HCT116 (cell line): ENCODE measurements around the gene FANCM. TPM values are rescaled to one million over a fixed set of nuclear protein-coding genes. Genes with fewer than 3 reads are reported as not detected.

Source experiments
- ATAC-seq: fragments of 200-7000 bp; cut with Tn5 transposase; 2 replicates; pipeline ENCODE4 v1.9.1; 2020; ENCODE audit warnings: mild to moderate bottlenecking, moderate library complexity
- BruUV-seq: library from RNA; stranded (reverse); fragments of 400-500 nt; replicated peaks from 2 replicates; lab custom pipeline; 2021; lab: Mats Ljungman, UMichigan
- CTCF ChIA-PET: fragments of 300-600 bp; sonication (Branson Sonifier 250); formaldehyde crosslinking; loops from one replicate; lab custom pipeline; 2021; ENCODE audit warnings: antibody characterized with exemption; lab: Charles Lee
- POLR2A ChIA-PET: fragments of 300-600, 350-600 bp; sonication (Branson Sonifier 250); formaldehyde crosslinking; loops from one replicate; lab custom pipeline; 2021; ENCODE audit warnings: antibody characterized with exemption; lab: Charles Lee
- RAD21 ChIA-PET, 2 experiments: fragments of 300-600 bp; sonication (Branson Sonifier 250); formaldehyde crosslinking; loops; one replicate each; lab custom pipeline; 2023; ENCODE audit warnings: low total read pairs in 2 of 2; ENCODE audit not compliant: uncharacterized antibody in 2 of 2, unreplicated experiment in 2 of 2, low non-redundant PET in 1 of 2; lab: Charles Lee
- DNase-seq: peaks from one replicate; pipeline ENCODE4 v3.0.0-alpha.2; 2010; ENCODE audit warnings: low read depth, low spot score
- H2AFZ ChIP-seq: fragments of 200-600 bp; shearing (Covaris generic), sonication (generic); 2 replicates; pipeline ENCODE4 v1.6.1; 2017; ENCODE audit warnings: low read depth, mixed run types, mixed read lengths, antibody characterized with exemption, low read length; ENCODE audit not compliant: poor library complexity, severe bottlenecking
- H3K27ac ChIP-seq: 2 replicates; pipeline ENCODE4 v1.5.1; 2012; ENCODE audit warnings: low read depth, low read length
- H3K27me3 ChIP-seq: fragments of 200-600 bp; sonication (generic); 2 replicates; pipeline ENCODE4 v1.6.1; 2016; ENCODE audit warnings: mixed run types, low read length, mixed read lengths; ENCODE audit not compliant: insufficient read depth
- H3K36me3 ChIP-seq, 2 experiments: fragments of 200-500 bp in 1 of 2; fragments of 200-600 bp in 1 of 2; sonication (Bioruptor generic) in 1 of 2; sonication (generic) in 1 of 2; 2 replicates each; pipeline versions ENCODE4 v1.5.1 to v1.6.1; 2014 to 2016; ENCODE audit warnings: low read length in 2 of 2, inconsistent platforms in 1 of 2, mixed read lengths in 1 of 2, mixed run types in 1 of 2; ENCODE audit not compliant: insufficient read depth in 2 of 2, control insufficient read depth in 1 of 2
- H3K4me1 ChIP-seq, 2 experiments: fragments of 200-600 bp in 1 of 2; sonication (generic) in 1 of 2; 2 replicates each; pipeline versions ENCODE4 v1.5.1 to v1.6.1; 2012 to 2017; ENCODE audit warnings: low read length in 2 of 2, inconsistent platforms in 1 of 2, mild to moderate bottlenecking in 1 of 2, mixed read lengths in 1 of 2, mixed run types in 1 of 2, moderate library complexity in 1 of 2; ENCODE audit not compliant: insufficient read depth in 2 of 2, control insufficient read depth in 1 of 2
- H3K4me2 ChIP-seq: fragments of 200-600 bp; sonication (generic); 2 replicates; pipeline ENCODE4 v1.6.1; 2017; ENCODE audit warnings: mixed run types, low read length, mixed read lengths
- H3K4me3 ChIP-seq, 2 experiments: fragments of 200-600 bp in 1 of 2; sonication (generic) in 1 of 2; replicated peaks in 1 of 2; 2 replicates each; pipeline ENCODE4 v1.5.1; 2011 to 2016; ENCODE audit warnings: low read length in 2 of 2, control low read depth in 1 of 2, low read depth in 1 of 2, mild to moderate bottlenecking in 1 of 2, mixed read lengths in 1 of 2, mixed run types in 1 of 2
- H3K79me2 ChIP-seq: fragments of 200-600 bp; sonication (generic); 2 replicates; pipeline ENCODE4 v1.6.1; 2017; ENCODE audit warnings: mild to moderate bottlenecking, mixed run types, low read length, moderate library complexity, mixed read lengths; ENCODE audit not compliant: insufficient read depth
- H3K9ac ChIP-seq: fragments of 200-600 bp; sonication (generic); 2 replicates; pipeline ENCODE4 v1.6.1; 2016; ENCODE audit warnings: low read length, mixed read lengths
- H3K9me2 ChIP-seq: fragments of 200-600 bp; sonication (generic), shearing (Covaris generic); 2 replicates; pipeline ENCODE4 v1.6.1; 2017; ENCODE audit warnings: mixed run types, mild to moderate bottlenecking, moderate library complexity; ENCODE audit not compliant: insufficient read depth
- H3K9me3 ChIP-seq, 2 experiments: fragments of 200-500 bp in 1 of 2; fragments of 200-600 bp in 1 of 2; sonication (Bioruptor generic) in 1 of 2; sonication (generic) in 1 of 2; 2 replicates each; pipeline ENCODE4 v1.6.1; 2014 to 2017; ENCODE audit warnings: low read length in 2 of 2, mixed read lengths in 2 of 2, inconsistent platforms in 1 of 2, low read depth in 1 of 2, mild to moderate bottlenecking in 1 of 2, mixed run types in 1 of 2, moderate library complexity in 1 of 2; ENCODE audit not compliant: control insufficient read depth in 1 of 2, insufficient read depth in 1 of 2
- H4K20me1 ChIP-seq: fragments of 200-600 bp; sonication (generic), shearing (Covaris generic); 2 replicates; pipeline ENCODE4 v1.6.1; 2017; ENCODE audit warnings: mixed run types, mild to moderate bottlenecking, moderate library complexity; ENCODE audit not compliant: insufficient read depth
- CBX3 ChIP-seq: IDR thresholded peaks from 2 replicates; pipeline ENCODE4 v1.6.1; 2012; ENCODE audit warnings: low read depth
- CEBPB ChIP-seq: IDR thresholded peaks from 2 replicates; pipeline ENCODE4 v1.6.1; 2012; ENCODE audit warnings: low read depth
- EGR1 ChIP-seq: IDR thresholded peaks from 2 replicates; pipeline ENCODE4 v1.6.1; 2012; ENCODE audit warnings: low read depth
- EZH2phosphoT487 ChIP-seq: fragments of 200-600 bp; IDR thresholded peaks from 2 replicates; pipeline ENCODE4 v1.6.1; 2018; ENCODE audit warnings: antibody characterized with exemption, borderline replicate concordance
- FOSL1 ChIP-seq: IDR thresholded peaks from 2 replicates; pipeline ENCODE4 v1.6.1; 2012; ENCODE audit warnings: low read depth
- POLR2A ChIP-seq: IDR thresholded peaks from 2 replicates; pipeline ENCODE4 v1.7.0; 2011; ENCODE audit warnings: borderline replicate concordance; ENCODE audit not compliant: insufficient read depth, insufficient read length; ENCODE audit errors: extremely low read depth
- POLR2AphosphoS5 ChIP-seq: IDR thresholded peaks from 2 replicates; pipeline ENCODE4 v1.6.1; 2011; ENCODE audit warnings: mild to moderate bottlenecking, low read depth, low read length, moderate library complexity
- SP1 ChIP-seq: IDR thresholded peaks from 2 replicates; pipeline ENCODE4 v1.6.1; 2012; ENCODE audit warnings: low read depth
- SRF ChIP-seq: IDR thresholded peaks from 2 replicates; pipeline ENCODE4 v1.6.1; 2012; ENCODE audit warnings: low read depth
- TCF7L2 ChIP-seq: IDR thresholded peaks from 2 replicates; pipeline ENCODE4 v1.7.0; 2011; ENCODE audit warnings: borderline replicate concordance, inconsistent platforms; ENCODE audit not compliant: insufficient read depth, insufficient read length; ENCODE audit errors: extremely low read depth
- intact Hi-C: fragments of 100-400 bp; cut with micrococcal nuclease; formaldehyde crosslinking; loops from 2 replicates; pipeline ENCODE4 v1.10.0; 2022
- total RNA-seq: library from RNA; stranded (reverse); gene quantifications from one replicate; pipeline ENCODE4 v1.2.1, GENCODE V29; 2021; ENCODE audit not compliant: unreplicated experiment
- TF ChIP-seq, protein P1 (sequence below): IDR thresholded peaks from 2 replicates; pipeline ENCODE4 v1.6.1; 2012
- TF ChIP-seq, protein P2 (sequence below): IDR thresholded peaks from 2 replicates; pipeline ENCODE4 v1.6.1; 2012; ENCODE audit warnings: low read depth

FANCM gene
- total RNA-seq, 1 experiment from 2014 or later, result 10.9 TPM

DNA sequence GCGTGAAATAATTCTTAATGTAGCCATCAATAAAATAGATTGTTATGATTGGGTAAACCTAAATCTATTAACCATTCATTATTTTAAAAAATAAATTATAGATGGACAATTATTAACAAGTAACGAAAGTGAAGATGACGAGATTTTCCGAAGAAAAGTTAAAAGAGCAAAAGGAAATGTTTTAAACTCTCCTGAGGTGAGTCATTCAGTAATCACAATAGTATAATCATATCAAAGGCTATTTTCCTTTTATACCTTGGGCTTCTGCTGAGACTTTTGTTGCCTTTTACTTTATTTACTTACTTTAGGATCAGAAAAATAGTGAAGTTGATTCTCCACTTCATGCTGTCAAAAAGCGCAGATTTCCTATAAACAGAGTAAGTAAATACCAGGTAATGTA is 45.6 kb downstream of the FANCM start:
- no peak overlapping the region for H3K9ac ChIP-seq
- peaks cover 0 to 1% of the 10 kb centered on the region in 2 experiments; a peak in 1 of 4 replicates for H3K36me3 ChIP-seq
- H3K4me3 ChIP-seq, result no peak overlapping the region
- no peak overlapping the region for H3K4me2 ChIP-seq
- CTCF ChIA-PET, result no interaction called here
- no peaks in the 10 kb centered on the region for H3K9me2 ChIP-seq
- H3K27me3 ChIP-seq, result no peaks in the 10 kb centered on the region
- H4K20me1 ChIP-seq, result no peaks in the 10 kb centered on the region
- no peak for TF ChIP-seq CBX3
- no peak for TF ChIP-seq POLR2A
- TF ChIP-seq, protein P1, sequence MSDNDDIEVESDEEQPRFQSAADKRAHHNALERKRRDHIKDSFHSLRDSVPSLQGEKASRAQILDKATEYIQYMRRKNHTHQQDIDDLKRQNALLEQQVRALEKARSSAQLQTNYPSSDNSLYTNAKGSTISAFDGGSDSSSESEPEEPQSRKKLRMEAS, result no peak
- no peak for TF ChIP-seq TCF7L2
- TF ChIP-seq, protein P2, sequence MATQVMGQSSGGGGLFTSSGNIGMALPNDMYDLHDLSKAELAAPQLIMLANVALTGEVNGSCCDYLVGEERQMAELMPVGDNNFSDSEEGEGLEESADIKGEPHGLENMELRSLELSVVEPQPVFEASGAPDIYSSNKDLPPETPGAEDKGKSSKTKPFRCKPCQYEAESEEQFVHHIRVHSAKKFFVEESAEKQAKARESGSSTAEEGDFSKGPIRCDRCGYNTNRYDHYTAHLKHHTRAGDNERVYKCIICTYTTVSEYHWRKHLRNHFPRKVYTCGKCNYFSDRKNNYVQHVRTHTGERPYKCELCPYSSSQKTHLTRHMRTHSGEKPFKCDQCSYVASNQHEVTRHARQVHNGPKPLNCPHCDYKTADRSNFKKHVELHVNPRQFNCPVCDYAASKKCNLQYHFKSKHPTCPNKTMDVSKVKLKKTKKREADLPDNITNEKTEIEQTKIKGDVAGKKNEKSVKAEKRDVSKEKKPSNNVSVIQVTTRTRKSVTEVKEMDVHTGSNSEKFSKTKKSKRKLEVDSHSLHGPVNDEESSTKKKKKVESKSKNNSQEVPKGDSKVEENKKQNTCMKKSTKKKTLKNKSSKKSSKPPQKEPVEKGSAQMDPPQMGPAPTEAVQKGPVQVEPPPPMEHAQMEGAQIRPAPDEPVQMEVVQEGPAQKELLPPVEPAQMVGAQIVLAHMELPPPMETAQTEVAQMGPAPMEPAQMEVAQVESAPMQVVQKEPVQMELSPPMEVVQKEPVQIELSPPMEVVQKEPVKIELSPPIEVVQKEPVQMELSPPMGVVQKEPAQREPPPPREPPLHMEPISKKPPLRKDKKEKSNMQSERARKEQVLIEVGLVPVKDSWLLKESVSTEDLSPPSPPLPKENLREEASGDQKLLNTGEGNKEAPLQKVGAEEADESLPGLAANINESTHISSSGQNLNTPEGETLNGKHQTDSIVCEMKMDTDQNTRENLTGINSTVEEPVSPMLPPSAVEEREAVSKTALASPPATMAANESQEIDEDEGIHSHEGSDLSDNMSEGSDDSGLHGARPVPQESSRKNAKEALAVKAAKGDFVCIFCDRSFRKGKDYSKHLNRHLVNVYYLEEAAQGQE, result no peak
- no peak for TF ChIP-seq EZH2phosphoT487
- no peak for TF ChIP-seq SRF
- no peak for TF ChIP-seq CEBPB
- TF ChIP-seq FOSL1, result no peak
- no peak for TF ChIP-seq SP1
- no peak for TF ChIP-seq EGR1
- no peak for TF ChIP-seq POLR2AphosphoS5
- ATAC-seq (no peak), DNase-seq (no peak)
- POLR2A ChIA-PET, result no interaction called here
- H3K9me3 ChIP-seq, result no peaks in the 10 kb centered on the region
- no peak overlapping the region for H2AFZ ChIP-seq
- no peaks in the 10 kb centered on the region for H3K79me2 ChIP-seq
- RAD21 ChIA-PET, result no interaction called here
- H3K27ac ChIP-seq, result no peak overlapping the region
- intact Hi-C loops, result no loop called here
- no TSS peak for BruUV-seq
- H3K4me1 ChIP-seq, result no peaks in the 10 kb centered on the region
